ENCODE results near the gene VASH1.
"Not testable (repeated sequence)": the region's sequence is repeated elsewhere in the genome, so short reads cannot be mapped to it uniquely, and the experiment has no call there.

VASH1 gene

DNA sequence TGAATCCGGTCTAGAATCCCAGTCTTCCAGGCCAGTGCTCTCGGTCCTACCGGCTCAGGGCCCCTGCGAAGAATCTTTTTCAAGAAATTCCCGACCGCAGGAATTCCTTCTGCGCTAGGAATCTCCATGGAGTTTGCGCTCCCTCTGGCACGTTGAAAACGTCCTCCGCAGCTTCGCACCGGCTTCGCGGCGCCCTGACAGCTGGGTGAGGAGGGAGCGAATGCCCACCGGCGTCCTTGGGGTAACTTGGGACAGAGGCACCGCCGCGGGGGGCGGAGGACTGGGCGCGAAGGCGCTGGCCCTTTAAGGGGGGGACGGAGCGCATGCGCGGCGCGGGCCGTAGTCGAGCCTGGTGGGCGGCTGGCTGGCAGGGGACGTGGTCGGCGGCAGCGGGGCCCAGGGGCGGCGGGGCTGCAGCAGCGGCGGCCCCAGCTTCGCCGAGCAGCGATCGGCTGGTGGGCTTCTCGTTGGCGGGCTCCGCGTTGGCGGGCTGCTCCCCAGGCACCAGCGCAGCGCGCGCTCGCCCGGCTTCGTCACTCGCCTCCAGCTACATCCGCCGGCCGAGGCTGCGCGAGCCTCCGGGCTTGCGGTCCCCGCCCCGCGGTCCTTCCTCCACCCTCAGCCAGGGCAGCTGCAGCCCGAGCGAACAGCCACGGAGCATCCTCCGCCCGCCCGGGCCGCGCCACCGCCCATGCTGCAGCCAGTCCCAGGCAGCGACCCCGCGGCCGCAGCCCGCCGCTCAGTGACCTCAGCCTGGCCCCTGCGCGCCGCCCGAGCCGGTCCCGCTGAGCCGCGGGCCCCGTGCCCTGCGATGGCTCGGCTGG, at the start of gene VASH1:
Gene VASH1, plus strand, starts transcription at position 333 of the 824 bp plus-strand sequence. CDS start 1,354 bp downstream, outside the sequence.
- DNase-seq = peak; percentile 58

DNA sequence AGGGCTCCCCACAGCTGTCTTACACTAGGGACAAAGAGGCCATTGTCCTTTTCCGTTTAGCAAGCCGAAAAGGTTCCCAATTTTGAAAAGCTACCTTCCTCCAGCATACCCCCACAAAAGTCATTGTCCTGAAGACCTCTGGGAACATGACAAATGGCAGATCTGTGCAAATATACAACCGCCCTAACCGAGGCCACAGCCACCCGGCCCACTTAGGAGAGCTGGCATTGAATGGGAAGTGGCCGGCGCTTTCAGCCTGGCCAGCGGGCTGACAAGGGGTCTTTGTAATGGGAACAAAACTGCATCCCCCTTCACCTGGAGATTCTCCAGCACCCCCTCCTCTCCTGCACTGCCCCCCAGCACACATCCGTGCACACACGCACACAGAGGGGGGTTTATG, 48.1 kb upstream of the VASH1 start:
- no peak for DNase-seq

DNA sequence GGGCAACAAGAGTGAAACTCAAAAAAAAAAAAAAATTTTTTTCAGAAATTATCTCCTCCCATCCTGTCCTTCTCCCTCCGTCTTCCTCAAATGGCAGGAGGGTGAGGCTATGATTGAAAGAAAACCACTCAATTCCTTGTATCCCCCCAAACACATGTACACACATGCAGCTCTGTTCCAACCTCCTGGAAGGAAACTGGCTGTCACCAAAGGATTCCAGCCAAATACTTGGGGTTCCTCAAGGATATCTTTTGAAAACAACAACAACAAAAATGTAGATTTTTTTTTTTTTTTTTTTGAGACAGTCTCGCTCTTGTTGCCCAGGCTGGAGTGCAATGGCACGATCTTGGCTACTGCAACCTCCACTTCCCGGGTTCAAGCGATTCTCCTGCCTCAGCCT, 46.8 kb upstream of the VASH1 start:
- DNase-seq = no peak

DNA sequence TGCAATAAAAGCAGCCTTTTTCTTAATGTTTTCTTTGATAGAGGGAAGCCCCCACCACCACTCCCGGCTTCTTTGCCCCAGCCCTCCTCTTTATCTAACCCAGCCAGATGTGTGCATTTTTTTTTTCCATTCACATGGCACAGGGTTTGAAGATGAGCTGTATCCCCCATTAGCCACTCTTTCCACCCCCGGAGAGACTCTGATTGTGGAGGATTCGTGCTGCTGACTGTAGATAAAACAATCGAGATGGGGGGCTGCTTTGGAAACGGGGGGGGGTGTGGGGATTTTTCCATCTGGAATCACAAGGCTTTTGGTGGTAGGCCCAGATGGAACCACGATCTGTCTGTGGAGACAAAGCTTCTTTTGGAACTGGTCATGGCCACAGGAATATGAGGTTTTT, 46.2 kb upstream of the VASH1 start:
- no peak for DNase-seq

DNA sequence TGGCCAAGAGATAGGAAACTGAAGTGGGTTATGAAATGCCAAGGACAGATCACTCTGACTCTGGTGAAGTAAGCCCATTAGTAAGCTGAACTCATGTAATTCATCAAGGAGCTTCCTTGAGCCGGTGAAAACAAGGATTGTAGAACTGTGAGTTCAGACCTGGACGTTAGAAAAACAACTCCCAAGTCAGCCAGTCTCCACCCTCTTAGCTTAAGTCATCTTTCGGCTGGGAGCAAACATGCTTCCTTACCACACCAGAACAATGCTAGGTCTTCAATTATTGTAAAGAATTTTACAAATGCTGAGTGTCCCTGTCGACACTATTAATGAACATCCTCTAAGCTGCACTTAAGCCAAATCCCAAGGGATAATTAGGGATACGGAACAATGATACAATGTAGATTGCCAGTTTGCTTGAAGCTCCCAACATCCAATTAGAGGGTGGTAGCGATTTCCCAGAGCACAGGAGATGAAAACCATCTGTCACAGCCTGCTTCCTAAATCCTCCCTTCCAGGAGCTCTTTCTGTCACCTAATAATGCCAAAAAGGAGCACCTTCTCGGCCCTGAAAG, 45.7 kb upstream of the VASH1 start:
- DNase-seq = no peak

DNA sequence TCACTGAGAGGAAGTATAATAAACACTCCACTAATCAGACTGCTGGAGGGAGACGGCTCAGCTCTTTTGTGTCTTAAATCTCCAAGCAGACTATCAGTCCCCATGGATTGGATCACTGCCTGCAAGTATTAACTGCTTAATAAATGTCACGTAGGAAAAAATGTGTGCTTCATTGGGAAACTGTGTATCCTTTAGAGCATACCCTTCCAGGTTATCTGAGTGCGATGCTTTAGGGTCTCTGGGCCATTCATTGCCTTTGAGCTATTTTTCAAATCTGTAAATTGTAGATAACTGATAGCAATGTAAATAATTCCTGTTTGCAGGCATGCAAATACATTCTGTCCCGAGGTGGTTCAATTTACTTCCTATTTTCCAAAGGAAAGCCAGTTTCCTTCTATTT, 45.0 kb upstream of the VASH1 start:
- no peak for DNase-seq

DNA sequence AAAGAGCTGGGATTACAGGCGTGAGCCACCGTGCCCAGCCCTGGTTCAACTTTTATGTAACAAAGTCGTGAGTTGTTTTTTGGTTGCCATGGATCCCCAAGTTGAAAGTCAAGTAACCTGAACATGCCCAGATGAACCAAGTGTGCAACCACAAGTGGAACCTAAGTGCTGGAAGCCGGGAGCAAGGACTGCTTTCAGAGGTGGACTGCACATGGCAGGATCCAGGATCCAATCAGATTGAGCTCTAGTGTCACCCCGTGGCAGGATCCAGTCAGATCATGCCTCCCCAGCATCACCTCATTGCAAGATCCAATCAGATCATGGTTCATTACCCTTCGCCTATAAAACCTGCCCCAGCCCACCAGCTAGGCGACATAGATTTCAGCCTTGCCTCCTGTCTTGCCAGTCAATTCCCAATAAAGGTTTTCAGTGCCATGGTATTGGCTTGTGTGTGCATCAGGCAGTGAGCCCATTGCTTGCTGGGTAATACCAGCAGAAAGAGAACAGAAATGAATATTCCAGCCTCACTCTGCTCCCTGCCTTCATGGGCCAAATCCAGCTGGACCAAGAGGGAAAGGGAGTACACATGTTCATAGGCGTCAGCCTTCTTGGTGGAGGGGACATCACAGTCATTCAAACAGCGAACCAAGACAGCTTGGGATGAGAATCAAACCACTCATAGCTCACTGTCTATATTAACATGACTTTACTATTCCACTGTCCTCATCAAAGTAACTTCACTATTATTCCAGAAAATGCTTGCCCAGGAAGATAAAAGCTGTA, 43.6 kb upstream of the VASH1 start:
- DNase-seq = no peak

DNA sequence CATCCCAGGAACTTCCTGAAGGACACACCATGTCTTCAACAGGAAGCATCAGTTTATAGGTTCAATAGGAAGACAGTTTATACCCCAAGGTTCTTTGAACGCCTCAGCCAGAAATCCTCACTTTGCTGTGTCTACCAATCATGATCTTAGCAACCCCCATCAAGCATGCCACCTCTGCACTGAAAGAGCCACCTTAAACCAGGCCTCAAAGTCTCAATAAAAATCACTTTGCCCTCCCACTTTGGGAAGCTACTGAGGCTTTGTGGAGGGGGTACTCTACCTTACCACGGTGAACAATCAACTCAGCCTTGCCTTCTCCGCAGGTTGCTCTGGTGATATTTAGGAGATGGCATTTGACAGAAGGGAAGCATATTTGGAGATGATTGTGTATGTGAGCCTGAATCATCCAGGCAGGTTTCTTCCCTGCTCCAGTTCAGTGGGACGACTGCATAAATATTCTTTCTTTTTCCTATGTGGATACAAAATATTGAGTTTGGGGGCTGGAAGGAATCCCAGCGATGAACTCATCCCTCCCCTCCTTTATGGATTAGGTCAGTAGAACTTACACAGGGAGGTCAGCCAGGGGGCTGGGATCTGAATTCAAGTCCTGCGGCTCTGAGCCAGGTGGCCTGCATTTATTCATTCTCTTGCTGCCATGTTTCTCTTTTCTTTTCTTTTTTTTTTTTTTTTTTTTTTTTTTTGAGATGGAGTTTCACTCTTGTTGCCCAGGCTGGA, 42.8 kb upstream of the VASH1 start:
- DNase-seq = no peak

DNA sequence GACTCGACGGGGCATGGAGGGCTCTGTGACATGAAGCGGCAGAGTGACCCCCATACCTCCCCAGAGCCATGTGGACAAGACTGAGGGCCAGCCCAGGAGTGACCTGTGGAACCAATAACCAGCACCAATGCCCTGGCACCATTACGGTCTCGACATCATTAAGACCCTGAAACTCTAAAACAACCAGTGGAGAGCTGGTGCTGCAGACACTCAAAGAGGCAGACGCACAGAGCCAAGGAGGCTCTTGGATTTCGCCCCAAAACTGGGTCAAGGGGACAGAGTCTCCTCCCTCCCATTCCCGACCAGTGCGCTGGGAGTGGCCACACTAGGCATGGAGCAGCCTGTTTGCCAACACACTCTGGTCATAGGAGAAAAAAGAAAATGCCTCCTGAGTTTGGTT, 41.6 kb upstream of the VASH1 start:
- DNase-seq = no peak

DNA sequence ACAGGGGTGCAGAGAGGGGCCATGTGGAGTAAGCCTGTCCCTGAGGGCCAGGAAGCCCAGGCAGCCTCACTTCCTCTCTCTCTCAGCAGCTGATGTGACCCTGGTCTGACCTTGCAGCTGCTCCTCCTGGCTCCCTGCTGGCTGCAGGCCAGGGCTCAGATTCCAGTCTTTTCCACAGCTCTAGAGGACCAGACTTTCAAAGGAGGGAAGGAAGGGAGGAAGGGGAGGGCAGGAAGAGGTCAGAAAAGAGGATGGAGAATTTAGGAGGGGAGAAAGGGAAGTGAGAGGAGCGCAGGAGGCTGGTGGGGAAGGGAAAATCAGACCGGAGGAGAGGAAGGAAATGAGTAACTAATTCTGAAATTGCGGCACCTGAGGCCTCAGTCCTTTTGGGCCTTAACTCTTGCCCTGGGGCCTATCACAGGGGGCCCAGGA, 40.9 kb upstream of the VASH1 start:
- DNase-seq = no peak

DNA sequence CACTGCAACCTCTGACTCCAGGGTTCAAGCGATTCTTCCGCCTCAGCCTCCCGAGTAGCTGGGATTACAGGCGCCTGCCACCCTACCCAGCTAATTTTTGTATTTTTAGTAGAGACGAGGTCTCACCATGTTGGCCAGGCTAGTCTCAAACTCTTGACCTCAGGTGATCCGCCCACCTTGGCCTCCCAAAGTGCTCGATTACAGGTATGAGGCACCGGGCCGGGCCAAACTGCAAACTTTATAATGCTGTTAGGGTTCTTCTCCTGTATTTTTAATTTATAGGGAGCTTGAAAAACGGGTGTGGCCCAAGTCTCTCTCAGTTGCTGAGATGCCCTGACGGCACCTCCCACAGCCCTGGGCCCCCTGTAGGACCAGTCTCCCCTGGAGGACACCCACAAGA, 39.8 kb upstream of the VASH1 start:
- DNase-seq = not testable (repeated sequence)

DNA sequence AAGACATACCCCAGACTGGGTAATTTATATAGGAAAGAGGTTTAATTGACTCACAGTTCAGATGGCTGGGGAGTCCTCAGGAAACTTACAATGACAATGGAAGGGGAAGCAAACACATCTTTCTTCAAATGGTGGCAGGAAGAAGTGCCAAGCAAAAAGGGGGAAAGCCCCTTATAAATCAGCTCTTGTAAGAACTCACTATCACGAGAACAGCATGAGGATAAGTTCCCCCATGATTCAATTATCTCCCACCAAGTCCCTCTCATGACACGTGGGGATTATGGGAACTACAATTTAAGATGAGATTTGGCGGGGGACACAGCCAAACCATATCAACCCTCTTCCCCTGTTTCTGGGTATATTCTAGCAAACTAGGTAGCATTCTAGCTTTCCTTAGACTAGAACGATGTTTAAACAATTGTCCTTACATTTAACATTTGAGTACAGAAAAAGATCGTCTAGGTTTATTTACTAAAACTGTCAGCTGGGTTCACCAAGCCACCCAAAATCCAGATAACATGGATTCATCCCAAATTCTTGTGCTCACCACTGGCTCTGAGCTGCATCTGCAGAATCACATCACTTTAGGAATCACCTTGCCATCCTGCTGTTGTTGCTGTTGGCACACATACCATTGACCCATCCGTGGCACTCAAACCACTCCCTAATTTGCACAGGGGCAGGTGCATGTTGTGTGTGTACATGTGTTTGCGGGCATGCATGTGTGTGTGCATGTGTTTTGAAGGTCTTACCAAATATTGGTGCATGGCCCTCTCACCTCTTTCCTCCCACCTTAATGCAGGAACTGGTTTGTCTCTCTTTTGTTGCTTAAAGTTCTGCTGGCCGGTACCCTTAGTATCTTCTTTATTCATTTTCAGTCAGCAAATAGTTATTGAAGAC, 36.4 kb upstream of the VASH1 start:
- no peak for DNase-seq

DNA sequence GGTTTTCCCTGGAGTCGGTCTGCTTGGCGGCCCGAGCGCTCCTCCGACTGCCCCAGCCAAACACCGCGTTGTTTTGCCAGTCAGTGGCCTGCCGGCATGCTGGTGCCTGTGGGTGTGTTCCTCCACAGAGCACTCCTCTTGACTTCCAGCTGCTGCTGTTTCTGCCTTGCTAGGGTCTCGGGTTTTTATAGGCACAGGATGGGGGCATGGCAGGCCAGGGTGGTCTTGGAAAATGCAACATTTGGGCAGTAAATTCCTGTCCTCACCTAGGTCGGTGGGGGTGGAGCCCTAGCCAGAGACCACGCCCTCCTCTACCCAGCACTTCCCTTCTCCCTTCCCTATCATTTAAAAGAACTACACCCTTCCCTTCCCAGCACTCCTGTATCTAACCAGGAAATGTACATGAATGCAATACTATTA, 34.7 kb upstream of the VASH1 start:
- no peak for DNase-seq

DNA sequence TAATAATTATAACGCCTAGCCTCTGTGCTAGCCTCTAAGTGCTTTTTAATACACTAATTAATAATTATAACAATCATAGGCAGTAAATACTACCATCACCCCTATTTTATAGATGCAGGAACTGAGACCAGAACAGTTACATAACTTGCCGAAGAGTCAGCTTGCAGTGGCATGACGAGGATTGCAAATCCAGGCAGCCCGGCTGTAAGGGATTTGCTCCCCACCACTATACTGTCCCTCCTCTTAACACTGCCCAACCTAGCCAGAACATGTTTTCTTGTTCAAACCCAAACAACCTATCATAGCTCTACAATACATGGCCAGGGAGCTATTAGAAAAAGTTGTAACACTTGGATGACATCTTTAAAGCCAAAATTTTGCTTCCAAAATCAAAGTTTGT, 33.9 kb upstream of the VASH1 start:
- DNase-seq = no peak

DNA sequence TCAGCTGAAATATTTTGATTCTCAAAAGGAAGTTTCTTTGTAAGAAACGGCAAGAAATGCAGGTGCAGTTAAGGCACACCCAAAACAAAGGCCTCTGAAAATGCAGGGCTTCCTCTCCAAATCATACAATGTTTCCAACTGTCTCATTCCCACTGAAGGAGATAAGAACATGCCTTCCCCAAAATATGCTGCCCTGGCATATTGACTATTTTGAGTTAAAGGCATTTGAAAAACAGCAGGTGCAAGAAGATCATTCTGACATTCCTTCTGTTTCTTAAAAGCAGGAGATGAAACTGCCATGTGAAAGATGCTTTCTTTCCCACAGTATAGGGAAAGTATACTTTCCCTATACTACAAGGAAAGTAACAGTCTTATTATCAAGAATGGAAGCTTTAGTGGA, 33.4 kb upstream of the VASH1 start:
- no peak for DNase-seq

DNA sequence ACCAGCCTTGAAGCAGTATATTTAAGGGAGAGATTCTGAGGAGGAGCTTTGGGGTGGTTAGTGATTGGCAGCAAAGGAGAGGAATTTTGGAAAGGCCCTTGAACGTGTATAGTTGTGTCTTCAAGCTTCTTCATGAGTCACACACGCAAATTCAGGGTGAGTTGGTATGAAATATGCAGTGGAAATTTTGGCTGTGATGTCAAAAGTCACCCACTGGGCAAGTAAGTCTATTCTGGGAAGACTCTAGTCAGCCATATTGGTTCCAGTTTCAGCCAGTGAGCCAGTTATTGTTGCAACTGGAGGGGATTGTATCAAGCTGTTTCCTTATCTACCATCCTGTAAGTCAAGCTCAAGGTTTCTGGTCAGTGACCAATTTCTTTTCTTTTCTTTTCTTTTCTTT, 32.0 kb upstream of the VASH1 start:
- DNase-seq = no peak

DNA sequence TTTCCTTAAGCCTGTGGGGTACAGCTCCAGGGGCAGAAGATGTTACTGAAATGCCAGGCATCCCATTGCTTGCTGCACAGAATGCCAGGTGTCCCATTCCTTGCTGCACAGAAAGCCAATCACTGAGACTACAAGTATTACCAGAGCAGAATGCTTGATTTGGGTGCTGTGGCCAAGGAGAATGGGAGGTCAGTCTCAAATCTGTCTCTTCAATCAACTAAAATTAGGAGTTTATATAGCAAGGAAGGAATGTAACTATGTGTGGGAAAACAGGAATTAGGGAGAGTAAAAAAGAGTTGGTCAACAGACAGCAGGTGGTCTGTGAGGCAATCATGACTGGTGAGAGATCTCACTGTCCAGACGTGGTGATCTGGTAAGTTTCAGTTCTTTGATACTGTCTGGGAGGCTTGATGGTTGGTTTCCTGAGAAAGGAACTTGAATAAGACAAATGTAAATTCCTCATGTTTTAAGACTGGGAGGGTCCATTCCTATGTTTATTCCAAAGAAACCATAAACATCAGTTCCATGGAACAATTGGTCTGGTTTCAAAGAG, 31.2 kb upstream of the VASH1 start:
- no peak for DNase-seq

DNA sequence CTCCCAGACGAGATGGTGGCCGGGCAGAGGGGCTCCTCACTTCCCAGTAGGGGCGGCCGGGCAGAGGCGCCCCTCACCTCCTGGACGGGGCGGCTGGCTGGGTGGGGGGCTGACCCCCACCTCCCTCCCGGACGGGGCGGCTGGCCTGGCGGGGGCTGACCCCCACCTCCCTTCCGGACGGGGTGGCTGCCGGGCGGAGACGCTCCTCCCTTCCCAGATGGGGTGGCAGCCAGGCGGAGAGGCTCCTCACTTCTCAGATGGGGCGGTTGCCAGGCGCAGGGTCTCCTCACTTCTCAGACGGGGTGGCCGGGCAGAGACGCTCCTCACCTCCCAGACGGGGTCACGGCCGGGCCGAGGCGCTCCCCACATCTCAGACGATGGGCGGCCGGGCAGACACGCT, 26.8 kb upstream of the VASH1 start:
- not testable (repeated sequence) for DNase-seq

DNA sequence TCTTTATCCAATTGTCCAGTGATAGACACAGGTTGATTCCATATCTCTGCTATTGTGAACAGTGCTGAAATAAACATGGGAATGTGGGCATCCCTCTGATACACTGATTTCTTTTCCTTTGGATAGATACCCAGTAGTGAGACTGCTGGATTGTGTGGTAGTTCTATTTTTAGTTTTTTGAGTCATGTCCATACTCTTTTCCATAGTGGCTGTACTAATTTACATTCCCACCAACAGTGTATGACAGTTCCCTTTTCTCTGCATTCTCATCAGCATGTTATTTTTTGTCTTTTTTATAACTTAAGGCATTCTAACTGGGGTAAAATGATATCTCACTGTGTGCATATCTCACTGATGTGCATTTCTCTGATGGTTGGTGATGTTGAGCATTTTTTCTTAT, 24.8 kb upstream of the VASH1 start:
- DNase-seq = no peak

DNA sequence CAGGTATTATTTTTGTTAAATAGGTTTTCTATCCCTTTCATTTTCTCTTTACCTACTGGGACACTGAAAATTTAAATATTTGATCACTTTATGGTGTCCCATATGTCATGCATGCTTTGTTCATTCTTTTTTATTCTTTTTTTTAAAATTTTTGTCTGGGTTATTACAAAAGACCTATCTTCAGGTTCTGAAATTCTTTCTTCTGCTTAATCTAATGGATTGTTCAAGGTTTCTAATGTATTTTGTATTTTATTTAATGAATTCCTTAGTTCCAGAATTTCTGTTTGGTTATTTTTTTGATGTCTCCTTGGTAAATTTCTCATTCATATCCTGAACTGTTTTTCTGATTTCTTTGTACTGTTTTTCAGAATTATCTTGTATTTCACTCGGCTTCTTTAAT, 20.2 kb upstream of the VASH1 start:
- no peak for DNase-seq

DNA sequence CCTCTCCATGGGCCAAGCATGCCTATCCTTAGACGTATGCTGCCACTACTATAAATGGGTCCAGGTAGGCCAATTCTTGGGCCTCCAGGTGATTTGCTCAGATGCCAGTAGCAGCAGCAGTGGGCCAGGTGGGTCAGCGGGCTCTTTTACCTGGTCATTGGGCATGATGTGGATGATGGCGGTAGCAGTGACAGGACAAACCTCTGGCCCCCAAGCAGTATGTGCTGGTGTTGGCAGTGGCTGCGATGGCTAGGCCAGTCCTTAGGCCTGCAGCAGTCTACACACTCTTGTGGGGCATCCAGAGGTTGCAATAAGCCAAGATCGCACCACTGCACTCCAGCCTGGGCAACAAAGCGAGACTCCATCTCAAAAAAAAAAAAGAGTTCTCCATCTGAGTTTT, 19.1 kb upstream of the VASH1 start:
- no peak for DNase-seq

DNA sequence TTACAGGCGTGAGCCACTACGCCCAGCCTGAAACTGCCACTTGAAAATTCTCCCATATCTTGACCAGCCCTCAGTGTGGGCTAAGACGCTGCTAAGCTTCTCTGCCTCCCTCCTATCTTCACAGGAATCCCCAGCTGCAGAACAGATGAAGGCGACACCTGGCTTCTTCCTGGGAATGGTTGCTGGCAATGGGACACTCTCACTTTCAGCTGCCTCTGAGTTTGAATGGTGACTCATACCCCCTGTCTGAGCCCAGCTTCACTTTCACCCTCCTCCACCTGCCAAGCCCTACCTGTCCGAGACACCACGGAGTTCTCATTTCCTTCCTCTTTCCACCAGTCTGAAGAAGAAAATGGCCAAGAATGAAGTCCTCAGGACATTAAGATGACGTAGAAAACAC, 18.3 kb upstream of the VASH1 start:
- DNase-seq = no peak

All from activated naive CD4-positive, alpha-beta T cell treated with anti-CD3 and anti-CD28 coated beads, Interleukin-2, amount 50 U/mL, for 16 hours (primary cell).